OCI-LY3 (cell line): Measurements from ENCODE around the gene WDR53.

Experiments used
- EZH2phosphoT487 ChIP-seq: fragments of 200-600 bp; shearing (Covaris generic); IDR thresholded peaks from 2 replicates; pipeline ENCODE4 v1.6.1; 2018; ENCODE audit warnings: antibody characterized with exemption, mixed run types, low read depth
- TF ChIP-seq, protein P1 (sequence below): fragments of 200-600, 300-600 bp; sonication (generic); IDR thresholded peaks from 2 replicates; pipeline ENCODE4 v1.5.1; 2014; ENCODE audit warnings: antibody characterized with exemption, low read length, low read depth

DNA sequence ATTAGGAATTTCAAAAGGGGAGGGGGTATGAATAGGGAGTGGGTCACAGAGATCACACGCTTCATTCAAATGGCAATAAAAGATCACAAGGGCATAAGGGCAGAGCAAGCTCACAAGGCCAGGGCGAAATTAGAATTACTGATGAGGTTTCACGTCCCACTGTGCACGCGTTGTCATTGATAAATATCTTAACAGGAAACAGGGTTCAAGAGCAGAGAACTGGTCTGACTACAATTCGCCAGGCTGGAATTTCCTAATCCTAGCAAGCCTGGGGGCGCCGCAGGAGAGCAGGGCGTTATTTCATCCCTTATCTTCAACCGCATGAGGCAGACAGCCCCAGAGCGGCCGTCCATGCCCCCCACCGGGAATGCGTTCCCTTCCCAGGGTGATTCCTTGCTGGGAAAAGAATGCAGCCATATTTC is 35.1 kb downstream of the WDR53 start:
- TF ChIP-seq, protein P1, sequence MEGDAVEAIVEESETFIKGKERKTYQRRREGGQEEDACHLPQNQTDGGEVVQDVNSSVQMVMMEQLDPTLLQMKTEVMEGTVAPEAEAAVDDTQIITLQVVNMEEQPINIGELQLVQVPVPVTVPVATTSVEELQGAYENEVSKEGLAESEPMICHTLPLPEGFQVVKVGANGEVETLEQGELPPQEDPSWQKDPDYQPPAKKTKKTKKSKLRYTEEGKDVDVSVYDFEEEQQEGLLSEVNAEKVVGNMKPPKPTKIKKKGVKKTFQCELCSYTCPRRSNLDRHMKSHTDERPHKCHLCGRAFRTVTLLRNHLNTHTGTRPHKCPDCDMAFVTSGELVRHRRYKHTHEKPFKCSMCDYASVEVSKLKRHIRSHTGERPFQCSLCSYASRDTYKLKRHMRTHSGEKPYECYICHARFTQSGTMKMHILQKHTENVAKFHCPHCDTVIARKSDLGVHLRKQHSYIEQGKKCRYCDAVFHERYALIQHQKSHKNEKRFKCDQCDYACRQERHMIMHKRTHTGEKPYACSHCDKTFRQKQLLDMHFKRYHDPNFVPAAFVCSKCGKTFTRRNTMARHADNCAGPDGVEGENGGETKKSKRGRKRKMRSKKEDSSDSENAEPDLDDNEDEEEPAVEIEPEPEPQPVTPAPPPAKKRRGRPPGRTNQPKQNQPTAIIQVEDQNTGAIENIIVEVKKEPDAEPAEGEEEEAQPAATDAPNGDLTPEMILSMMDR: no peak
- TF ChIP-seq EZH2phosphoT487: no peak
